K562 (cell line): ENCODE measurements around the gene ARHGEF7. TPM values are rescaled to one million over a fixed set of nuclear protein-coding genes. Genes with fewer than 3 reads are reported as not detected.

Experiments
- EHMT2 ChIP-seq: fragments of 450-650 bp; IDR thresholded peaks from 2 replicates; pipeline ENCODE4 v1.6.1; 2018; ENCODE audit warnings: antibody characterized with exemption
- REST ChIP-seq, 2 experiments: fragments of 450-650 bp; formaldehyde crosslinking in 1 of 2; IDR thresholded peaks; 2 replicates each; pipeline versions ENCODE4 v1.4.0 to v1.6.1; 2014 to 2020; ENCODE audit warnings: mild to moderate bottlenecking in 2 of 2, borderline replicate concordance in 1 of 2, low read depth in 1 of 2
- SMAD1 ChIP-seq: fragments of 150-350 bp; IDR thresholded peaks from 2 replicates; pipeline ENCODE4 v1.6.1; 2014; ENCODE audit warnings: low read length, low read depth; ENCODE audit not compliant: partially characterized antibody
- TGIF2 ChIP-seq: sonication (generic); formaldehyde crosslinking; IDR thresholded peaks from 2 replicates; pipeline ENCODE4 v1.8.1; 2022; ENCODE audit warnings: mild to moderate bottlenecking, missing genetic modification reagents, moderate library complexity
- ZFP1 ChIP-seq: fragments of 450-650 bp; formaldehyde crosslinking; IDR thresholded peaks from 2 replicates; pipeline ENCODE4 v1.4.0; 2020; ENCODE audit warnings: mild to moderate bottlenecking, mixed read lengths
- polyA plus RNA-seq, 8 experiments: library from polyadenylated mRNA; depleted of rRNA in 4 of 8; stranded (reverse) in 5 of 8; unstranded in 3 of 8; fragments of >200 nt; fragmentation: Nextera tagmentation in 2 of 8; fragmentation: Illumina TruSeq in 1 of 8; extraction: Ambion mirVana in 2 of 8; extraction: Trizol in 1 of 8; gene quantifications; 2 replicates each; pipeline versions ENCODE4 v1.2.1 to v1.2.3, GENCODE V29; 2011 to 2014; ENCODE audit warnings: inconsistent platforms in 1 of 8, missing spikeins in 1 of 8
- total RNA-seq, 7 experiments: library from RNA; depleted of rRNA in 6 of 7; stranded (reverse); fragments of >200 nt in 6 of 7; fragmentation: Illumina TruSeq in 2 of 7; extraction: Trizol in 2 of 7; gene quantifications; 2 replicates each; pipeline versions ENCODE4 v1.2.1 to v1.2.3, GENCODE V29; 2011 to 2021; ENCODE audit warnings: low replicate concordance in 1 of 7
- TF ChIP-seq, protein P1 (sequence below): fragments of 450-650 bp; formaldehyde crosslinking; IDR thresholded peaks from 2 replicates; pipeline ENCODE4 v1.4.0; 2022; ENCODE audit warnings: missing genetic modification characterization

The ARHGEF7 gene
- total and polyA plus RNA-seq, 9 of the 15 experiments (the other 6 are each of a cell fraction or from before 2014, with no cell fraction given), result 2.1 to 26.8 (median 17.5) TPM

GRCh38 chr13:111159362-111160320, 44.5 kb downstream of the ARHGEF7 start (continued):
- TF ChIP-seq REST (IDR thresholded peaks at IDR 0.05; ENCODE audit: borderline replicate concordance), result peak; percentile 32; the same call in 1 of the 2 replicates
- no peak for TF ChIP-seq REST (CRISPR knock-in tag; IDR thresholded peaks at IDR 0.05; ENCODE audit: low read depth)
- TF ChIP-seq ZFP1 (CRISPR knock-in tag), result no peak
- TF ChIP-seq TGIF2 (CRISPR knock-in tag), result no peak
- TF ChIP-seq, protein P1, sequence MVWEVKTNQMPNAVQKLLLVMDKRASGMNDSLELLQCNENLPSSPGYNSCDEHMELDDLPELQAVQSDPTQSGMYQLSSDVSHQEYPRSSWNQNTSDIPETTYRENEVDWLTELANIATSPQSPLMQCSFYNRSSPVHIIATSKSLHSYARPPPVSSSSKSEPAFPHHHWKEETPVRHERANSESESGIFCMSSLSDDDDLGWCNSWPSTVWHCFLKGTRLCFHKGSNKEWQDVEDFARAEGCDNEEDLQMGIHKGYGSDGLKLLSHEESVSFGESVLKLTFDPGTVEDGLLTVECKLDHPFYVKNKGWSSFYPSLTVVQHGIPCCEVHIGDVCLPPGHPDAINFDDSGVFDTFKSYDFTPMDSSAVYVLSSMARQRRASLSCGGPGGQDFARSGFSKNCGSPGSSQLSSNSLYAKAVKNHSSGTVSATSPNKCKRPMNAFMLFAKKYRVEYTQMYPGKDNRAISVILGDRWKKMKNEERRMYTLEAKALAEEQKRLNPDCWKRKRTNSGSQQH (CRISPR knock-in tag), result no peak
- TF ChIP-seq EHMT2, result 0 out of 2 replicates have a peak, but pooled peaks have one; percentile 14
- TF ChIP-seq SMAD1, result no peak
- TF ChIP-seq, all 486 proteins: peak for 2
